NCI-H1092 treated with DMSO at 0.1 percent for 48 hours (cell line): ENCODE data around the gene CHD9NB.
"Not testable (repeated sequence)": the region's sequence is repeated elsewhere in the genome, so short reads cannot be mapped to it uniquely, and the experiment has no call there.

ENCODE experiments used
- DNase-seq: peaks from one replicate; lab custom pipeline; 2025; lab: John Stamatoyannopoulos, UW

Gene CHD9NB

DNA sequence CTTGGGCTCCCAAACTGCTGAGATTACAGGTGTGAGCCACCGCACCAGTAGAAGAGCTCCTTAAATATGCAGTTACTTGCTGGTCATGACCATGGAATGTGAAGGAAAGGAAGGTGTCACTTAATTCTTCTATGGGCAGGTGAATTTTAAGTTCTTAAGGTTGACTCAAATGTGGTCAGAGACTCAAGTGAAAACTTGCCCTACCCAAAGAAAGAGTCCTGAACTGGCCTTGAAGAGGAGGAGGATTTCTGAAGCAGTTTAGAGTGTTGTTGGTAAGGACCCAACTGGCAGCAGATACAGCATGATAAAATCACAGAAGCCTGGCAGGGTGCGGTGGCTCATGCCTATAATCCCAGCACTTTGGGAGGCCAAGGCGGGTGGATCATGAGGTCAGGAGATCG, 31.4 kb upstream of the CHD9NB start:
- no peak for DNase-seq

GRCh38 chr16:53083119-53083518, 30.4 kb upstream of the CHD9NB start:
- no peak for DNase-seq

DNA sequence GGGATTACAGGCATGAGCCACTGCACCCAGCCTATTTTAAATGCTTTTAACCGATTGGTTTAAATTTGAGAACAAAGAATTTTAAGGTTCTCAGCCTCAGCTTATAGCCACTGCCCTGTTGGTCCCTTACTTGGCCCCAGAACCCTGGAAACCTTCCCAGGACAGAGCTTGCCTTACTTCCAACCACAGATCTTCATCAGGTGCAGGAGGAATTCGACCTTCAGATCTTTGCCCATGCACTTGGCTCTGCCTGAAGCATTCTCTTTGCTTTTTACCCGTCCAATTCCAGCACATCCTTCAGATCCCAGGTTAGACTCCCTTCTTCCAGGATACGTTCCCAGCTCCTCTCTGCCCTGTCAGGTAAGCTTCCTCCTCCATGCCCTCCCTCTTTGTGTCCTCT, 29.8 kb upstream of the CHD9NB start:
- no peak for DNase-seq

- DNase-seq: no peak
Observed at GRCh38 chr16:53081686-53082407, 29.1 kb upstream of the CHD9NB start.

GRCh38 chr16:53081032-53081424, 28.3 kb upstream of the CHD9NB start:
- DNase-seq: no peak

DNA sequence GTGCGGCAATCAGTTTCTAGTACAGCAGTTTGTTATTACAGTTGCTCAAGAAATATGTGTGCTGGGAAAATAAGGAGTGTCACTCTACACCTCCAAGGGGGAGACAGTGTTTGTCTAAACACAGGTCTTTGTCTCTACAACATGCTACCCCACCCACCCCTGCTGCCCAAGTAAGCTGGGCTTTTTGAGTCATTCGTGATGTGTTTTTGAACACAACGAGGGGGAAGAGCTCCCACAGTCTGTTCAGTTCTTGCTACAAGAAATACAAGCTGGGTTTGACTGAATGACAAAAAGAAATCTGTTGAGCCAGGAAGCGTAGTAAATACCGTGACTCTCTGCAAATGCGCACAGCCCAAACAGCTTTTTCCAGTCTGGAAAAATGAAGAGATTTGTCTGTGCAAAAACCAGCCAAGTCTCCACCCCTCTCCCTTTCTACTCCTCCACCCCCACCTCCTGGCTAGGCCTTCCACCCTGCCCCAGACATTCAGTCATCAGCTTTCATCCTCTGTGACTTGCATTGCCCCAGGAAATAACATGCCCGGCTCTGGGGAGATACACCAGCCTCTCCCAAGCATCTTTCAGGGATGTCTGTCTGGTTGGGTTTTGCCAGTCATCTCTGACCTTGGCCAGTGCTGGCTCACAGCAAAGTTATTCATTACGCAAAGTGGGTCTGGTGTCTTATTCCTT, 27.8 kb upstream of the CHD9NB start:
- no peak for DNase-seq

DNA sequence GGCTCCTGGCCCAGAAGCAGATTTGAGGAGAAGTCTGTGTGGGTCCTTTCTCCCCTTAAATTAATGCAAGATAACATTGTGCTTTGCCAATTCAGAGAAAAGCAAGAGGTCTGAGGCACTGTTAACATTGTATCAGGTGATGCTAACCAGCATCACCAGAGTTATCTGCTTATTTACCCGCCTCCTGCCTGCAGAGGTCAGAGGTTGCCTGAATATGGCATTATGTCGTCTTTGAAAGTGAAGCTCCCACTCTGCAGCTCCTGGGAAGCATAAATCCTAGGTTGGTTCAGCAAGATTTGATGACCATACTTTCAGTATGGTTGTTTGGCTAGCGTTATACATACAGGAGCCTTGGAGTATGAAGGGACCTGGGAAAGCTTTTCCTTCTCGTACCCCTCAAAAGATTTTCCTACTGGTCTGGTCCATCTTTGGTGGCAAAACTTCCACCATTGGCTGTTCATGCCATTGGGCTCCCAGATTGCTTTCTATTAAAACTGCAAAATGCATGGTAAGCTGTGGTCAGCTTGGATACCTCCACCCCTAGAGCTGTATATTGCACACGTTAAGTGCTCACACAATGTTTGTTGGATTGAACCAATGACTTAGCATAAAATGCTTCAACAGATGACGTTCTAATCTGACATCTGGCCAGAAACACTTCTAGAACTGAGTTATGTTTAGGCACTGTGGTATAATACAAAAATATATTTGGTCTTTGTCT, 26.2 kb upstream of the CHD9NB start:
- no peak for DNase-seq

DNA sequence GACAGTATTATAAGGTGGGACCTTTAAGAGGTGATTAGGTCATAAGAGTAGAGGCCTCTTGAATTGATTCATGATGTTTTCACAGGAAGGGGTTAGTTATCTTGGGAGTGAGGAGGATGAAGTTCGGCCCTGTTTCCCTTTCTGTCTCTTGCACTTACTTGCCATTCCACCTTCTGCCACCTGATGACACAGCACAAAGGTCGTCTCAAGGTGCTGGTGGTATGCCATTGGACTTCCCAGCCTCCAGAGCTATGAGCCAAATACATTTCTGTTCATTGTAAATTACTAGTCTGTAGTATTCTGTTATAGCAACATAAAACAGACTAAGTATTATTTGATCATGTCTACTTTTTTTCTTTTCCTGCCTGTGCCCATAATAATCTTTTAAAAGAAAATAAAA, 25.6 kb upstream of the CHD9NB start:
- no peak for DNase-seq

DNA sequence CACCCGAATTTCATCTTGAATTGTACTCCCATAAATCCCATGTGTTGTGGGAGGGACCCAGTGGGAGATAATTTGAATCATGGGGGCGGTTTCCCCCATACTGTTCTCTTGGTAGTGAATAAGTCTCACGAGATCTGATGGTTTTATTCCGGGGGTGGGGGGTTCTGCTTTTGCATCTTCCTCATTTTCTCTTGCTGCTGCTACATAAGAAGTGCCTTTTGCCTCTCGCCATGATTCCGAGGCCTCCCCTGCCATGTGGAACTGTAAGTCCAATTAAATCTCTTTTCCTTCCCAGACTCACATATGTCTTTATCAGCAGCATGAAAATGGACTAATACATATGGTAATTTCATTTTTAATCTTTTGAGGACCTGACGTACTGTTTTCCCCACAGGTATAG, 22.8 kb upstream of the CHD9NB start:
- not testable (repeated sequence) for DNase-seq

- not testable (repeated sequence) for DNase-seq
Observed at GRCh38 chr16:53074296-53074695, 21.6 kb upstream of the CHD9NB start.

- no peak for DNase-seq
Observed at GRCh38 chr16:53073022-53073421, 20.3 kb upstream of the CHD9NB start.

DNA sequence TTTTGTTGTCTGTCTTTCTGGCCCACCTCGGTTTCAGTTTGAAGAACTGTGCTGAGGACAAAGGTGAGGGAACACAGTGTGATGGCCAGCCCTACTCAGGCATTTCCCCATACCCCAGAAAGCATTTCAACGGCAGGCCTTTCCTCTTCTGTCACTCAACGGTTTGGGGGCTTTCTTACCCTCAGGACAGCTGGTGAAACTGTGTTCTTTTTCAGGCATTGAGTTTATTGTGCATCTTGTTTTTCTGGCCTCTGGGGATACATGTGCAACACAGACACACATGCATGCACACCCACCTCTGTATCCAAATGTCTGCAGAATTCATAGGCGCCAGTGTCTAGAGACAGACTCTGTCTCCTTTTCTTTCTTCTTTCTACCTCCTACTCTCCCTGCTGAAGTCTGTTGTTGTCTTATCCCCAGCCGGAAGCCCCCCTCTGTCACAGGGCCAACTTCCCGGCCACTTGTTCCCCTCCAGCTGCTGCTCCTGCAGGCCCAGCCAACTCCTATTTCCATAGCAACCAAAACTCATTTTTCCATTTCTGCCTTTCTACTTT, 19.1 kb upstream of the CHD9NB start:
- peak; percentile 77 for DNase-seq

DNA sequence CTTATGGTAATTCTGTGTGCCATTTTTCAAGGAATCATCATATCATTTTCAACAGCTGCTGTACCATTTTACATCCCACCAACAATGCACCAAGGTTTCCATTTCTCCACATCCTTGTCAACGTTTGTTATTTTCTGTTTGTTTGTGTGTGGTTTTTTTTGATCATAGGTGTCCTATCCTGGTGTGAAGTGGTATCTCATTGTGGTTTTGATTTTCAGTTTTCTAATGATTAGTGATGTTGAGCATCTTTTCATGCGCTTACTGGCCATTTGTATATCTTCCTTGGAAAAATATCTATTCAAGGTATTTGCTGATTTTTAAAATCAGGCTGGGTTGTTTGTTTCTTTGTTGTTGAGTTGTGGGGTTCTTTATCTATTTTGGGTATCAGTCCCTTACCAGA, 17.1 kb upstream of the CHD9NB start:
- DNase-seq: no peak

DNA sequence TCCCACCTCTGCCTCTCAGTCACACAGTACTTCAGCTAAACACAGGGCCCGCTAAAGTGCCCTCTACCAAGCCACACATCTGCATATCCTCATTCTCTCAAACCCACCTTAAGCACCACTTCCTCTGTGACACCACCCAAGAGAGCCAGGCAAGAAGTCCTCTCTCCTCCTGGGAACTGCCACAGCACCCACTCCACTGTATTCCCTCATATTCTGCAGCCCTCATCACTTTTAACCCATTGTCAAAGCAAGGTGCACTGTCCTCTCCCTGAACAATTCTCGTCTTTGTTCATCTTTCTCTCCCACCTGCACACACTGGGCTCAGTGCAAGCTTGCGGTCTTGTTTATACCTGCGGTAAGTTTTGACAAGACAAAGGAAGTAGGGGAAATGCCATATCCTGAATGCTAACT, 15.7 kb upstream of the CHD9NB start:
- DNase-seq: no peak

DNA sequence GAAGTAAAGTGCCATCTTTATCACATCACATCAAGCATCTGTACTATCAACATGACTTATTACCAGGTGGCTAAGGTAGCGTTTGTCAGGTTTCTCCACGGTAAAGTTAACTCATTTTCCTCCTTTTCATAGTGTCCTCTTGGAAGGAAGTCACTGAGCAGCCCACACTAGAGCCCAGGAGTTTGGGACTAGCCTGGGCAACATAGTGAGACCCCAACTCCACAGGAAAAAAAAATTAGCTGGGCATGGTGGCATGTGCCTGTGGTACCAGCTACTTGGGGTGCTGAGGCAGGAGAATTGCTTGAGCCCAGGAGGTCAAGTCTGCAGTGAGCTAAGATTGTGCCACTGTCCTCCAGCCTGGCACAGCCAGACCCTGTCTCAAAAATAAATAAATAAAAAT, 15.0 kb upstream of the CHD9NB start:
- DNase-seq: no peak

DNA sequence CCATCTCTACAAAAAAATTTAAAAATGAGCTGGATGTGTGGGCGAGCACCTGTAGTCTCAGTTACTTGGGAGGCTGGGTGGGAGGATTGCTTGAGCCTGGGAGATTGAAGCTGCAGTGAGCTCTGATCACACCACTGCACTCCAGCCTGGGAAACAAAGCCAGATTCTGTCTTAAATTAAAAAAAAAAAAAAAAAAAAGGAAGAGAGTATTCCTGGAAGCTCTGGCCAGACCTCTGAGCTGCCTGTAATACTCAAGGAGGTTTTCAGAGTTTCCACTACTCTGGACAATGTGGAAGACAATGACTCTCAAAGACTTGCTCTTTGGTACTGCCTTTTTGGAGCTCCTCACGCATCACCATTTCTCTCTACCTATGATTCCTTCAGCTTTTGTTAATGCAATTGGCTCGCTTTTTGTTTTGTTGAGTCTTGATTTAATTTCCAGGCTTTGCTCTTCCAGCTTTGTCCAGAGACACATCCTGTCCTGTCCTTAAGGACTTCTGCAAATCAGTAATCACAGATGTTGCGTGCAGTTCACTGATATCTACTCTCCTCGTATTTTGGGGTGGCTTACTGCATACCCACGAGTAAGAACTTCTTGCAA, 12.9 kb upstream of the CHD9NB start:
- DNase-seq: no peak

- DNase-seq: no peak
Observed at GRCh38 chr16:53064081-53064578, 11.4 kb upstream of the CHD9NB start.

DNA sequence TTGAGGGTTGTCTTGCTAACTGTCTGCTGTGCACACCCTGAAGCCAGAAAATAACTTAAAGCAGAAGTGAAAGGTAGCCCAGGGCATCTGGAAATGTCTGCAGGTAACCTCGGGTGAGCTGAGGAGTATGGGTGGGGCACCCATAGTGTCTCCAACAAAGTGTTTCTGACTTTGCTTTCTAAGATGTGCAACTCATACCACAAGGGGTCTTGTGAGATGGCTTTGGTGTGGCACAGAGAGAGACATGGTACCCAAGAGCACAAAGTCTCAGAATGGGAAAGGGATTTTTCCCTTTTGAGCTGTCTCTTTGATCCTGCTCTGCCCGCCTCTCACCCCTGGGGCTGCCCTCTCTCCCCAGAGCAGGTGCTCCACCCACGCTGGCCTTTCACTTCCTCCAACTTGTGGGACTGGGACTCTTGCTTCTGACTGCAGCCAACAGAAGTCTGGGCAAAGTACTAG, 9.0 kb upstream of the CHD9NB start:
- no peak for DNase-seq

- no peak for DNase-seq
Observed at GRCh38 chr16:53061256-53061655, 8.6 kb upstream of the CHD9NB start.

DNA sequence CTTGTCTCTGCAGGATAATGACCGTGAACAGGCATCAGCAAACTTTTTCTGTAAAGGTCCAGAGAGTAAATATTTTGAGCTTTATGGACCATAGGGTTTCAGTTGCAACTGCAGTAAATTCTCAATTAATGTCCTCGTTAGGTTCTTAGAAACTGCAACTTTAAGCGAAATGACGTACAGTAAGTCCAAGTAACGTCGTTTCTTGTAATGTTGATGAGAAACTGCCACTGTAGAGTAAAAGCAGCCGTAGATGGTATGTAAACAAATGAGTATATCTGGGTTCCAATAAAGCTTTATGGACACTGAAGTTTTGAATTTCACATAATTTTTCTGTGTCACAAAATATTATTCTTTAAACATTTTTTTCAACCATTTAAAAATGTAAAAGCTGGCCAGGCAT, 7.0 kb upstream of the CHD9NB start:
- DNase-seq: no peak

GRCh38 chr16:53058882-53059281, 6.2 kb upstream of the CHD9NB start:
- no peak for DNase-seq

DNA sequence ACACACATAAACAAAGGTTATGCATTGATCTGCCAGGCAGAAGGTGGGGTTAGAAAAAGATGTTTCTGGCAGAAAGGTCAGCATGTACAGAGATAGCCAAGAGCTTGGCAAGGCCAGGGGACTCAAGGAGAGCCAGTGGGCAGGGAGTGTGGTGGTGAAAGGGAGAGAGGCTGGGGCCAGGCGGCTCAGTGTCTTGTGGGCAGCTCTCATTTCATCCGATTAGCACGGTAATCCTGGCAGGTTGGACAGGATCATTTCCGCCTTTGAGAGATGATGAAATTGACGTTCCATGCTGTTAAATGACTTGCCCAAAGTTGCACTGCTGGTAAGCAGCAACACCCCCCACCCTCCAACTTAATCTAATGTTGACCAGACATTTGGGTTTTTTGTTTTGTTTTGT, 5.7 kb upstream of the CHD9NB start:
- no peak for DNase-seq
